ENCODE data around the gene POC1A.
A peak's percentile ranks its signal among the peaks of the same experiment; 100 is the strongest.

Gene POC1A

GRCh38 chr3:52150860-52151259 is 3.4 kb downstream of the POC1A start:
- DNase-seq (ENCODE audit: low spot score), result no peak

GRCh38 chr3:52150357-52150756 is 3.9 kb downstream of the POC1A start:
- DNase-seq (ENCODE audit: low spot score), result no peak

- no peak for DNase-seq (ENCODE audit: low spot score)
Observed at GRCh38 chr3:52149726-52150125, 4.5 kb downstream of the POC1A start.

GRCh38 chr3:52149021-52149420 is 5.2 kb downstream of the POC1A start:
- DNase-seq (ENCODE audit: low spot score), result no peak

- DNase-seq (ENCODE audit: low spot score), result no peak
Observed at GRCh38 chr3:52147804-52148203, 6.4 kb downstream of the POC1A start.

GRCh38 chr3:52146811-52147210 is 7.4 kb downstream of the POC1A start:
- no peak for DNase-seq (ENCODE audit: low spot score)

GRCh38 chr3:52146189-52146588 is 8.0 kb downstream of the POC1A start:
- DNase-seq (ENCODE audit: low spot score), result no peak

GRCh38 chr3:52145736-52146110 is 8.5 kb downstream of the POC1A start:
- no peak for DNase-seq (ENCODE audit: low spot score)

- no peak for DNase-seq (ENCODE audit: low spot score)
Observed at GRCh38 chr3:52144796-52145735, 9.2 kb downstream of the POC1A start.

- peak; percentile 92 for DNase-seq (ENCODE audit: low spot score)
Observed at GRCh38 chr3:52144034-52144795, 10.0 kb downstream of the POC1A start.

- no peak for DNase-seq (ENCODE audit: low spot score)
Observed at GRCh38 chr3:52143616-52144015, 10.6 kb downstream of the POC1A start.

GRCh38 chr3:52143156-52143555 is 11.1 kb downstream of the POC1A start:
- no peak for DNase-seq (ENCODE audit: low spot score)

- DNase-seq (ENCODE audit: low spot score), result no peak
Observed at GRCh38 chr3:52141751-52142150, 12.5 kb downstream of the POC1A start.

GRCh38 chr3:52140769-52141168 is 13.5 kb downstream of the POC1A start:
- DNase-seq (ENCODE audit: low spot score), result peak; percentile 60

- no peak for DNase-seq (ENCODE audit: low spot score)
Observed at GRCh38 chr3:52140000-52140399, 14.2 kb downstream of the POC1A start.

GRCh38 chr3:52137311-52137710 is 16.9 kb downstream of the POC1A start:
- DNase-seq (ENCODE audit: low spot score), result no peak

GRCh38 chr3:52136513-52136912 is 17.7 kb downstream of the POC1A start:
- DNase-seq (ENCODE audit: low spot score), result no peak

GRCh38 chr3:52135332-52135731 is 18.9 kb downstream of the POC1A start:
- no peak for DNase-seq (ENCODE audit: low spot score)

- no peak for DNase-seq (ENCODE audit: low spot score)
Observed at GRCh38 chr3:52134761-52135160, 19.5 kb downstream of the POC1A start.

GRCh38 chr3:52132930-52133329 is 21.3 kb downstream of the POC1A start:
- no peak for DNase-seq (ENCODE audit: low spot score)

GRCh38 chr3:52132041-52132440 is 22.2 kb downstream of the POC1A start:
- no peak for DNase-seq (ENCODE audit: low spot score)

GRCh38 chr3:52130966-52131622 is 23.1 kb downstream of the POC1A start:
- DNase-seq (ENCODE audit: low spot score), result no peak

Measured in left forelimb (tissue), 1 donor.